ENCODE results near the gene VOPP1. TPM values are rescaled to one million over a fixed set of nuclear protein-coding genes. Genes with fewer than 3 reads are reported as not detected.

VOPP1 gene
- total RNA-seq, 1 donor from 2014 or later: 53.7 TPM

DNA sequence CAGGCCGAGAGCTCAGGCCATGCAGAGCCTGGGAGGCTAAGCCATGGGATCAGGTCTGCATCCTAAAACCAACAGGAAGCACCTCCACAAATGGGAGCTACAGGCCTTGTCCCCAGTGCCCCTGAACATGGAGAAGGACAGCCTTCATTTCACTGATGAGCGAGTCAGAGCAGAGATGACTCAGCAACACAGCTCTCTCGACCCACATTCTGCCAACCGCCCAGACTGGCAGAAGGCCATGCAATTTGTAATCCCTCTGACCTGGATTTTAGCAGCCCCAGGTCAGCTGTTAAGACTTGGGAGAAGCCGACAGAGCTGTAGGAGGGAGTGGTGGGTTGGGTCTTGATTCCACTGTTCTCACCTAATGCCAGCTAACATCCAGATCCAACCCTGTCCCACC lies 25.5 kb downstream of the VOPP1 start:
- no peaks in the 10 kb centered on the region for H3K27me3 Mint-ChIP-seq (ENCODE audit: low read depth)
- no peak overlapping the region for H3K4me3 Mint-ChIP-seq (ENCODE audit: low read depth)
- no peak overlapping the region for H3K27ac Mint-ChIP-seq

DNA sequence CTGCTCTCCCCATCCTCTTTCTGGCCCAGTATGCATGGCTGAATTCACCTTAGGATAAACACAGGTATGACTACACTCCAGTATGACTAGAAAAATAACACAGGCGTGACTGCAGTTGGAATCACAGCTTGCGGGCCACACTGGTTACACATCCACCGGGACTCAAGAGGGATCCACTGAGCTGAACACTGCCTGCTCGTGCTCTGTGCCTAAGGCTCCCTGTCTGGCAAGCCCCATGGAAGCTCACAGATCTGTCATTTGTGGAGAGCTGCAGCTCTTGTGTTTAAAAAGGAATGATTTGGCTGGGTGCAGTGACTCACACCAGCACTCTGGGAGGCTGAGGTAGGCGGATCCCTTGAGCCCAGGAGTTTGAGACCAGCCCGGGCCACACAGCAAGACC lies 26.8 kb downstream of the VOPP1 start:
- H3K27me3 Mint-ChIP-seq (ENCODE audit: low read depth): no peaks in the 10 kb centered on the region
- peaks cover 36% of the 10 kb centered on the region for H3K4me1 Mint-ChIP-seq (ENCODE audit: low read depth)
- no peak overlapping the region for H3K4me3 Mint-ChIP-seq (ENCODE audit: low read depth)
- H3K9me3 Mint-ChIP-seq: no peaks in the 10 kb centered on the region
- no peak for DNase-seq (ENCODE audit: low spot score)
- intact Hi-C loops (cut with micrococcal nuclease): no loop called here
- peaks cover 28% of the 10 kb centered on the region for H3K36me3 Mint-ChIP-seq (ENCODE audit: low read depth)
- no peak overlapping the region for H3K27ac Mint-ChIP-seq

More for the DNA sequence above, 25.5 kb downstream of the VOPP1 start:
- H3K4me1 Mint-ChIP-seq (ENCODE audit: low read depth): peaks cover 36% of the 10 kb centered on the region
- peaks cover 26% of the 10 kb centered on the region for H3K36me3 Mint-ChIP-seq (ENCODE audit: low read depth)
- no peak for DNase-seq (ENCODE audit: low spot score)
- intact Hi-C loops (cut with micrococcal nuclease): no loop called here
- H3K9me3 Mint-ChIP-seq: no peaks in the 10 kb centered on the region

DNA sequence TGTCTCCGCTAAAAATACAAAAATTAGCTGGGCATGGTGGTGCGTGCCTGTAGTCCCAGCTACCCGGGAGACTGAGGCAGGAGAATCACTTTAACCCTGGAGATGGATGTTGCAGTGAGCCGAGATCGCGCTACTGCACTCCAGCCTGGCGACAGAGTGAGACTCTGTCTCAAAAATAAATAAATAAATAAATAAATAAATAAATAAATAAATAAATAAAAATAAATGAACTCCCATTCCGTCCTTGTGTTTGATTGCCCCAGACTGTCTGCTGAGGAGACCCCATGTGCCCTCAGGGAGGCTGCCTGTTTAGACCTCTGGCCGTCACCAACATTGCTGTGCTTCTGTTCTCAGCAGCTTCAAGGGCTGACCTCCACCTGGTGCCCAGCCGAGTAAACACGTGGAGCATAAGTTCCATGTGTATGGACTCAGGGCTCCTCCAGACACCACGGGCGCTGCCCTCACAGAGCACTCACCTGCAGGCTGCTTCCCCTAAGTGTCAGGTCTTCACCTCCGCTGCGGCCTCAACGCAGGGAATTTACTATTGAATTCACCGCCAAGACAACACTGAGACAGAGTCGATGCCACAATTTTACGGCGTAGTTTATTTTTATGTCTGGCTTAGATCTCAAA lies 32.0 kb downstream of the VOPP1 start:
- no peak overlapping the region for H3K4me3 Mint-ChIP-seq (ENCODE audit: low read depth)
- H3K4me1 Mint-ChIP-seq (ENCODE audit: low read depth): peaks cover 46% of the 10 kb centered on the region
- intact Hi-C loops (cut with micrococcal nuclease): no loop called here
- no peaks in the 10 kb centered on the region for H3K27me3 Mint-ChIP-seq (ENCODE audit: low read depth)
- no peak for DNase-seq (ENCODE audit: low spot score)
- H3K27ac Mint-ChIP-seq: no peak overlapping the region
- no peaks in the 10 kb centered on the region for H3K9me3 Mint-ChIP-seq
- H3K36me3 Mint-ChIP-seq (ENCODE audit: low read depth): peaks cover 41% of the 10 kb centered on the region

DNA sequence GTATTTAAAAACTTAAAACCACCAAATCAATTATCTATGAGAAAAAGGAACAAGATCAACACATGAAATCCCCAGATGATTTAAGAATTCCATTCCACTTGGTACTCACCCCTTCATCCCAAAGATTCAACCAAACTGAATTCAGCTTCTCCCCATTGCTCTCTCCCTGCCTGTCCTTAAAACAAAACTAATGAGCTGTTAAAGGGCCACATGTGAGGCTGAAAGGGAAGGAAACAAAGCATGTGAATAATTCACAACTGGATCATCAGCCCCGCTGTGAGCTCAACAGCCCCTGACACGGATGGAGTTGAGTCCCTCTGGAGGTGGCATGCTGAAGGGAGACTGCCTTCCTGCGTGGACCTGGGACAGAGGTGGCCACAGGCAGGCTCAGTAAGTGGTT lies 32.9 kb downstream of the VOPP1 start:
- intact Hi-C loops (cut with micrococcal nuclease): loop anchor here (10.0 kb wide), 1 partner anchor 545 kb away; no protein-coding TSS in a partner anchor
- Mint-ChIP-seq H3K27me3 (ENCODE audit: low read depth) (no peaks in the 10 kb centered on the region), H3K27ac (no peak overlapping the region), H3K36me3 (ENCODE audit: low read depth) (peaks cover 35% of the 10 kb centered on the region), H3K4me1 (ENCODE audit: low read depth) (peaks cover 51% of the 10 kb centered on the region), H3K9me3 (no peaks in the 10 kb centered on the region), H3K4me3 (ENCODE audit: low read depth) (no peak overlapping the region)
- DNase-seq (ENCODE audit: low spot score): no peak

DNA sequence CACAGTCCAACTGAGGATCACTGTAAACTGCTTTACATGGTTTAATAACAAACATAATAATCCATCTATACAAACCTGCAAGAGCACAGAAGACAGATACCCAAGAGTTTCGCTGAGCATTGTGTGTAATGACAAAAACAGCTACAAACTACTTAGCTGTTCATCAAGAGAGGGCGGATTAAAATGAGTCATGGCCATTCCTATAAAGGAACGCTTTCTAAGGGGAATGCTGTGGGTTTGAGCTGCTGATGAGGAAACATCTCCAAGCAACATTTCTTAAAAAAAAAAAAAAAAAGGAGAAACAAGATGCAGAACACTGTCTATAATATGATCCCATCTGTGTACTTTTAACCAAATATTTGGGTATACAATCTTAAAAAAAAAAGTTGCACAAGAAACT lies 33.8 kb downstream of the VOPP1 start:
- Mint-ChIP-seq H3K36me3 (ENCODE audit: low read depth) (peaks cover 27% of the 10 kb centered on the region), H3K27me3 (ENCODE audit: low read depth) (no peaks in the 10 kb centered on the region), H3K4me3 (ENCODE audit: low read depth) (no peak overlapping the region), H3K27ac (peak overlapping the region; percentile 50), H3K4me1 (ENCODE audit: low read depth) (peaks cover 57% of the 10 kb centered on the region), H3K9me3 (no peaks in the 10 kb centered on the region)
- intact Hi-C loops (cut with micrococcal nuclease): loop anchor here (10.0 kb wide), 1 partner anchor 544 kb away; no protein-coding TSS in a partner anchor
- no peak for DNase-seq (ENCODE audit: low spot score)

DNA sequence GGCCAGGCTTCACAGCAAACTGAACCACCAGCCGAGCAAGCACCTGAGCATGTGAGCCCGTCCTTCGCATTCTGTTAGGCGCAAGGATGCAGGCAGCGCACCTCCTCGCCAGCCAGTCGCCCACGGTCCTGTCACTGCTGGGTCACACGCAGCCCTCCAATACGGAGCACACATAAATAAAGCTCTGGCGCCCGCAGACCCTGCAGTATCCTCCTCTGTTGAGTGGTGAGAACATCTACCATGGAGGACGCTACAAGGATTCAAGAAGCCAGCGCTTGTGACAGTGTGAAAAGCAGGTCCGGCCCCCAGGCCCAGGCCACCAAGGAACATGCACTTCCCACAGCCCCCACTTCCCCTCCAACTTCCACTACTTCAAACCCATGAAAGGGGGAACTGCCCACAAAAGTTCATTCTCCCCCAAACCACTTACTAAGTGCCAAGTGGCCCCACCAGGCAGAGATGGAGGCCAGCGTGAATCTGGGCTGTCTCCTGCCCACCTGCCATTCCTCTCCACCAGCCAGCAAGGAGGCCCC lies 34.8 kb downstream of the VOPP1 start:
- Mint-ChIP-seq H3K27me3 (ENCODE audit: low read depth) (no peaks in the 10 kb centered on the region), H3K4me1 (ENCODE audit: low read depth) (peaks cover 67% of the 10 kb centered on the region), H3K27ac (no peak overlapping the region), H3K4me3 (ENCODE audit: low read depth) (no peak overlapping the region), H3K9me3 (no peaks in the 10 kb centered on the region), H3K36me3 (ENCODE audit: low read depth) (peaks cover 23% of the 10 kb centered on the region)
- no peak for DNase-seq (ENCODE audit: low spot score)
- intact Hi-C loops (cut with micrococcal nuclease): loop anchor here (10.0 kb wide), 1 partner anchor 543 kb away; no protein-coding TSS in a partner anchor

DNA sequence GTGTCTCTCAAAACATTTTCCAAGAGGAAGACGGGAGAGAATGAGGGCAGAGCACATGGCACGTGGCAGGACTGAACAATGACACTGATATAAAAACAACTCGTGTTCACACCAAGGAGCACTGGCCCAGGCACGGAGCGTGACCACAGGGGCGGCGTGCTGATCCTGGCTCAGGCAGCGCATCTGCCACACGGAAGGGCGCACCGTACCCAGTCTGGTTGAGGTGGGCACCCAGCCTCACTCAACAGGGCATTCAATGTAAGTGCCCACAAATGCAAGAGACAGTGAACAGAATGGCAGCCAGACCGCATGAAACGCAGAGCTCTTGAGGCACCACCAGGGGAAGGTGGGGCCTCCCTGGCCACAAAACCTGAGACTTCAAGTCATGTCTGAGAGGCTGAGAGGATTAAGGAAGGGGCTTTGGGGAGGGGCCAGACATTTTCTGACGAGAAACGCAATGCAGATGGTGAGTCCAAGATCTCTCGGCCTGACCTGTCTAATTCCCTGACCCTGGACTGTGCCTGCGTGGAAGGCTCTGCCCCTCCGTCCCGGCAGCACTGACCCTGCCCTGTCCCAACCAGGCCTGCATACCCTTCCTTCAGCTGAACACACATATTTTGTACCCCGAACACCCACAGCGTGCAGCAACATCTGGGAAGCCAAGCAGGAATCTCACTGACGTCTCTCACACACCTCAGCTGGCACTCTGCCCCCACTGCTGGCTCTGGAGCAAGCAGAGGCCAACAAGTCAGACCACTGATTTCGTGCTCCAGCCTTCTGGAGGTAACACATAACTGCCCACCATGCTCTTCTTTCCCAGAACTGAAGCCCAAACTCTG lies 35.5 kb downstream of the VOPP1 start:
- Mint-ChIP-seq H3K9me3 (no peaks in the 10 kb centered on the region), H3K36me3 (ENCODE audit: low read depth) (peaks cover 28% of the 10 kb centered on the region), H3K4me3 (ENCODE audit: low read depth) (no peak overlapping the region), H3K27ac (no peak overlapping the region), H3K4me1 (ENCODE audit: low read depth) (peaks cover 74% of the 10 kb centered on the region), H3K27me3 (ENCODE audit: low read depth) (no peaks in the 10 kb centered on the region)
- no peak for DNase-seq (ENCODE audit: low spot score)
- intact Hi-C loops (cut with micrococcal nuclease): loop anchor here (10.0 kb wide), 1 partner anchor 542 kb away; no protein-coding TSS in a partner anchor

DNA sequence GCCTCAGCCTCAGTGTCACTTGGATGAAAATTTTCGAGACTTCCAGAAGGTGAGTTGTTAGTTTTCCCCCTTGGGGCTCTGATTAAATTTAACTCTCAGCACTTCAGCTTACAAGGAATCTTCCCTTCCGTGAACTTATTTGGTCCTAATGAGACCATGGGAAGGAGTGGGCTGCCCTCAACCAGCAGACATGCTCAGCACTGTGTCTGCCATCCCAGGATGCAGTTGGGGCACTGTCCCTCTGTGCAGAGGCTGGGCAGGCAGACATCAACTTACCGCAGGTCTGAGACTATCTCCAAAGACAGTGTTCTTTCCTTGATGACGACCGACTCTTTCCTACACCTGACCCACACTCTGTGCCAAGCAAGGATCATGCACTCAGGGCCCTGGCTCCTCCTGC lies 36.7 kb downstream of the VOPP1 start:
- intact Hi-C loops (cut with micrococcal nuclease): loop anchor here (2.0 to 10.0 kb wide), 2 partner anchors 27 to 541 kb away; no protein-coding TSS in a partner anchor
- peaks cover 33% of the 10 kb centered on the region for H3K36me3 Mint-ChIP-seq (ENCODE audit: low read depth)
- no peaks in the 10 kb centered on the region for H3K9me3 Mint-ChIP-seq
- no peaks in the 10 kb centered on the region for H3K27me3 Mint-ChIP-seq (ENCODE audit: low read depth)
- no peak overlapping the region for H3K4me3 Mint-ChIP-seq (ENCODE audit: low read depth)
- H3K4me1 Mint-ChIP-seq (ENCODE audit: low read depth): peaks cover 82% of the 10 kb centered on the region
- DNase-seq (ENCODE audit: low spot score): no peak
- peak overlapping the region; percentile 96 for H3K27ac Mint-ChIP-seq

DNA sequence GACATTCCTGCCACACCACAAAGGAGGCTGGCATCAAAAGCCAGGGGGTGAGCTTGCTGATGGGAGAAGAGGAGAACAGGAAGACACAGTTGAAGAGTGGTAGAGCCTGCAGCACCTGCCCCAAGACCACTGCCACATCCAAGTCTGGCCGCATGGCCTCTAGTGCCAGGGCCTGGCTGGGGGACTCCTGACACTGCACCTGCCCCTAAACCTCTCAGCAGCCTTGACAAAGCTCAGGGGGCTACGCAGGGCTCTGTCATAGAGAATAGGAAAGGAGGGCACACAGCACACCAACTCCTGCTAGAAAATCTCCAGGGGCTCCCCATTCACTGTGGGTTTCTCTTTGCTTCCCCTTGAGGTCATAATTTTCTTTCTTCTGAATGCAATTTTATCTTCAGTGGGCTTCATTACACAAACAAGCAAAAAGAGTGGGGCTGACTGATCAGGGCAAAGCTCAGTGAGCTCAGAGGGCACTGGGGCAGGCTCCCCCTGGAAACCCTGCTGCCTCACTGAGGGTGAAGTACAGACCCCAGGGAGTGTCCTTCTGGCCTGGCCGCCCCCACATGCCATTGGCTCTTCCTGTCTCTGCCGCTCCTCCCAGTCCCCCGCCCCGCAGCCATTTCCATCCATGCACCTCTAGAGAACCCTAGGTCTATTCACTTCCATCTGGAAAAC lies 37.2 kb downstream of the VOPP1 start:
- no peaks in the 10 kb centered on the region for H3K27me3 Mint-ChIP-seq (ENCODE audit: low read depth)
- H3K4me3 Mint-ChIP-seq (ENCODE audit: low read depth): peak overlapping the region; percentile 68
- intact Hi-C loops (cut with micrococcal nuclease): loop anchor here (1.0 to 10.0 kb wide), 8 partner anchors 21 to 571 kb away; partner anchors contain the start of genes CHCHD2 and LANCL2
- H3K9me3 Mint-ChIP-seq: no peaks in the 10 kb centered on the region
- H3K36me3 Mint-ChIP-seq (ENCODE audit: low read depth): peaks cover 35% of the 10 kb centered on the region
- peaks cover 81% of the 10 kb centered on the region for H3K4me1 Mint-ChIP-seq (ENCODE audit: low read depth)
- DNase-seq (ENCODE audit: low spot score): no peak
- peak overlapping the region; percentile 96 for H3K27ac Mint-ChIP-seq

DNA sequence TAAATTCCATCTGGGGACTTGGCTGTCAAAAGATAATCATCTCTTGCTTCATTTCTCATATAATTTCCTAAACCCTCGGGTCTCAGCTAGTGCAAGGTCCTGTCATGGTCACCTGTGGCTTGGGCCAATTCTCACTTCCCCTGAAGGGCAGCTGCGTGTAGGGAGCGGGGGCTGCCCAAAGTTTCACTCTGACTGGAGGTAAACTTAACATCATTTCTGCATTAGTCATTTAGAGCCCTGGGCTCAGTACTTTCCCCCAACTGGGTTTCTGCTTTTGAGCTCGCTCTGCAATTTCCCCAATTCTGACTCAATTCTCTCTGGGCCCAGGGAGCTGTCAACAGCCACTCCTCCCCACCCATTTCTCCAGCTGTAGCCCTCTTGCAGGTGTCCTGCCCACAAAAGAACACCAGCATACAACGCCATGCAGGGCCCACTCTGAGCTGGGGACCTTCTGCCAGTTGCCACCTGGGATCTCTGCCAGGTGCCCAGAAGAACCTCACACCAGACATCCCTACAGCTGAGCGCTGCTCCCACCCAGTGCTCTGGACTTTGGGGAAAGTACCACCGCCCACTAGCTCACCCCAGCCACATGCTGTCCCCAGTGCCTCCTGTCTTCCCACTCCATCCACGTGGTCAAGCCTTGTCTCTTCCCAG lies 37.9 kb downstream of the VOPP1 start:
- Mint-ChIP-seq H3K4me1 (ENCODE audit: low read depth) (peaks cover 79% of the 10 kb centered on the region), H3K9me3 (no peaks in the 10 kb centered on the region), H3K36me3 (ENCODE audit: low read depth) (peaks cover 40% of the 10 kb centered on the region), H3K4me3 (ENCODE audit: low read depth) (peak overlapping the region; percentile 68), H3K27ac (peak overlapping the region; percentile 96), H3K27me3 (ENCODE audit: low read depth) (no peaks in the 10 kb centered on the region)
- peak; percentile 75 for DNase-seq (ENCODE audit: low spot score)
- intact Hi-C loops (cut with micrococcal nuclease): loop anchor here (1.0 to 10.0 kb wide), 8 partner anchors 22 to 572 kb away; partner anchors contain the start of genes CHCHD2 and LANCL2

DNA sequence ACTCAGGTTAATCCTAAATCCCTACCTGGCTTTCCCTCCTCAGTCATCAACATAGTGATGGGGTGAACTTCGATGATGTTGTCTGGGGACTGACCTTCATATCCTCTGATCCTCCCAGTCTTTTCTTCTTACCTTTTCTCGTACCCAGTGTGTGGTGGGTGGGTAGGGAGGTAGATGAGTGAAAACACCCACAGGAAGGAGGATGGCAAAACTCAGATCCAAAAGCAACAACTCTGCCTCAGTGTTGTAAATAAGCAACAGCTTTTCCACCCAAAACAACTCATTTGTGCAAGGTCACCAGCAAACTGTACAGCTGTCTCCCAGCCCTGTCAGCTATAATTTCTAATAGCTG lies 38.6 kb downstream of the VOPP1 start:
- H3K27ac Mint-ChIP-seq: peak overlapping the region; percentile 96
- H3K36me3 Mint-ChIP-seq (ENCODE audit: low read depth): peaks cover 40% of the 10 kb centered on the region
- no peaks in the 10 kb centered on the region for H3K9me3 Mint-ChIP-seq
- no peaks in the 10 kb centered on the region for H3K27me3 Mint-ChIP-seq (ENCODE audit: low read depth)
- DNase-seq (ENCODE audit: low spot score): no peak
- peaks cover 76% of the 10 kb centered on the region for H3K4me1 Mint-ChIP-seq (ENCODE audit: low read depth)
- intact Hi-C loops (cut with micrococcal nuclease): loop anchor here (1.0 to 10.0 kb wide), 10 partner anchors 17 to 775 kb away; partner anchors contain the start of genes CHCHD2, LANCL2 and SEC61G
- H3K4me3 Mint-ChIP-seq (ENCODE audit: low read depth): peak overlapping the region; percentile 53

Measured in activated T-helper 2 cell treated with anti-CD3 and anti-CD28 coated beads, Interferon-gamma antibody, Interleukin-2, Interleukin-4, amounts not matched to agents 10 μg/mL and 5 μg/mL and 100 μg/mL, durations not matched to agents 14 hours and 24 hours and 36 hours (primary cell).